Activated T-cell treated with anti-CD3 and anti-CD28 coated beads, Interleukin-2, amount 50 U/mL, for 72 hours (primary cell): ENCODE data around the gene ZNF23. TPM values are rescaled to one million over a fixed set of nuclear protein-coding genes. Genes with fewer than 3 reads are reported as not detected.

Experiments used
- ATAC-seq, 2 donors: fragments of 150-1000 bp; cut with Tn5 transposase; replicated peaks in 1 of 2; 2 replicates each; pipeline ENCODE4 v1.10.0; 2021; ENCODE audit warnings: moderate library complexity in 2 of 2, mild to moderate bottlenecking in 1 of 2
- DNase-seq, 2 donors: peaks; one replicate each; pipeline ENCODE4 v3.0.0; 2021 to 2022; ENCODE audit warnings: mixed read lengths in 1 of 2
- H3K27ac Mint-ChIP-seq: one replicate; pipeline ENCODE4 v1.8.0; 2022; ENCODE audit warnings: mild to moderate bottlenecking, moderate library complexity, mixed read lengths
- H3K27me3 Mint-ChIP-seq: one replicate; pipeline ENCODE4 v1.8.0; 2022; ENCODE audit warnings: low read depth, mixed read lengths
- H3K36me3 Mint-ChIP-seq, 2 donors: one replicate each; pipeline ENCODE4 v1.8.0; 2022; ENCODE audit warnings: mixed read lengths in 2 of 2, mild to moderate bottlenecking in 1 of 2; ENCODE audit not compliant: insufficient read depth in 2 of 2
- H3K4me1 Mint-ChIP-seq: one replicate; pipeline ENCODE4 v1.8.0; 2022; ENCODE audit warnings: low read depth, mixed read lengths
- H3K4me3 Mint-ChIP-seq, 2 donors: one replicate each; pipeline ENCODE4 v1.8.0; 2022; ENCODE audit warnings: mild to moderate bottlenecking in 2 of 2, mixed read lengths in 2 of 2, moderate library complexity in 2 of 2
- H3K9me3 Mint-ChIP-seq, 2 donors: one replicate each; pipeline ENCODE4 v1.8.0; 2022; ENCODE audit warnings: mixed read lengths in 2 of 2
- total RNA-seq, 2 donors: library from RNA; stranded (reverse); gene quantifications; one replicate each; pipeline ENCODE4 v1.2.3, GENCODE V29; 2022

ZNF23 gene
- total RNA-seq, 2 donors from 2014 or later, result 9.7 to 11.9 TPM

DNA sequence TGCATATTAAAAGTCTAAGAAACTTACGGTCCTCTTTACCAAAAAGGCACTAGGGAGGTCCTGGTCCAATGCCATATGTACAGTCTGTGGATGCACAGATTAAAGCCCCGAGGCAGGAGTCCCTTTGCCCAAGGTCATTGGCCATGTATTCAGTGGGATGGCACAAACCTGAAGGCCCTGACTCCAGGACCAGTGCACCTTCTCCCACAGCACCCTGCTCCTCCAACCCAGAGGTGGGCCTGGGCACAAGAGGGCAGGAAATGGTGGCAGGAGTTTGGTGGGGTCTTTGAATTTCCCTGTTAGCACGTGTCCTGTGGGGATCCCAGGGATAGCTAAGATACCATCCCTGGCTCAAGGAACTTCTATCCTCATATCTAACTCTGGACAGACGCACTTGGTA is 48.7 kb downstream of the ZNF23 start:
- ATAC-seq, result no peak
- no peak for DNase-seq
- Mint-ChIP-seq H3K27me3 (peaks cover 41% of the 10 kb centered on the region), H3K36me3 (no peaks in the 10 kb centered on the region), H3K4me1 (peaks cover 10% of the 10 kb centered on the region), H3K4me3 (no peak overlapping the region), H3K27ac (no peak overlapping the region), H3K9me3 (no peaks in the 10 kb centered on the region)

DNA sequence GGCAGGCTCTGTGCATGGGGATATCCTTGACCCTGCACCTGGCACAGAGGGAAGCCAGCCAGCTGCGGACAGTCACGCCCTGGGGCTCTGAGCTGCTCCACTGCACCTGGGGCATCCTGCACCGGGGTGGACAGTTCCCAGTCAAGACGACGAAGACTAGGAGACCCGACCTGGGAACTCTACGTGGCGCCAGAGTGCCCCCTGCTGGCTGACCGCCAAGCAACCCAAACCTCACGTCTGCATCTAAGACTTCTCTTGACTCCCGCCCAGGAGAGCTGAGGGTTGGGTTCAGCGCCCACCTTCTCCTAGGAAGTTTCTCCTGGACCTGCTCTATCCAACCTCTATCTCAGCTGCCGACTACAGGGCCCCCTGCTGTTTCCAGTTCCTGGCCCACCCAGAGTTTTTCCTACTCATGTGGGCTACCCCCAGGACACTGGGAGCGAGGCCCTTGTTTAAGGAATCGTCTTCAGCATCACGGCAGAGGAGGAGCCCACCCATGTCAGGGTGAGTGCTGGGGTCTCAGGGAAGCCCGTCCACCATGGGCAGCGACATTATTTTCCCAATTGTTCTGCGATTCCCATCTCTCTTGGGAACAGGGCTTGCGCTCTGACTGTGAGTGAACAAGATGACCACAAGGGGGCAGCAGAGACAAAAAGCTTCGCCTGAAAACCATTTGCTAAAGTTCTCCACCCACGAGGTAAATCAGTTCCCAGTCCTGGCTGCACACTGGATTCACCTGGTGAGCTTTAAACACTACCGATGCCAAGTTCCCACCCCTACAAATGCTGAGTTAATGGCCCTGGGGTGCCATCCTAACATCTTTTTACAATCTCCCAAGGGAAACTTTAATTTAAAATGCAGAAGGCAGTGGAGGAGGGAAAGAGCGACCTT is 49.5 kb downstream of the ZNF23 start:
- Mint-ChIP-seq H3K4me3 (peak overlapping the region in 1 of 2 donors; percentile 24), H3K27ac (no peak overlapping the region), H3K27me3 (peaks cover 47% of the 10 kb centered on the region), H3K4me1 (peaks cover 10% of the 10 kb centered on the region), H3K9me3 (no peaks in the 10 kb centered on the region), H3K36me3 (no peaks in the 10 kb centered on the region)
- peak; percentile 71 to 79 for ATAC-seq
- peak; percentile 65 to 72 for DNase-seq

- H3K27ac Mint-ChIP-seq, result no peak overlapping the region
- no peaks in the 10 kb centered on the region for H3K9me3 Mint-ChIP-seq
- H3K27me3 Mint-ChIP-seq, result peaks cover 37% of the 10 kb centered on the region
- H3K36me3 Mint-ChIP-seq, result no peaks in the 10 kb centered on the region
- no peak for ATAC-seq
- H3K4me3 Mint-ChIP-seq, result no peak overlapping the region
- H3K4me1 Mint-ChIP-seq, result peaks cover 10% of the 10 kb centered on the region
- DNase-seq, result no peak
Observed at GRCh38 chr16:71410146-71410545, 51.9 kb downstream of the ZNF23 start.

- no peak for DNase-seq
- H3K27me3 Mint-ChIP-seq, result peaks cover 37% of the 10 kb centered on the region
- no peak overlapping the region for H3K27ac Mint-ChIP-seq
- H3K36me3 Mint-ChIP-seq, result no peaks in the 10 kb centered on the region
- H3K4me3 Mint-ChIP-seq, result no peak overlapping the region
- no peaks in the 10 kb centered on the region for H3K9me3 Mint-ChIP-seq
- peaks cover 10% of the 10 kb centered on the region for H3K4me1 Mint-ChIP-seq
- no peak for ATAC-seq
Observed at GRCh38 chr16:71409011-71409775, 52.9 kb downstream of the ZNF23 start.

DNA sequence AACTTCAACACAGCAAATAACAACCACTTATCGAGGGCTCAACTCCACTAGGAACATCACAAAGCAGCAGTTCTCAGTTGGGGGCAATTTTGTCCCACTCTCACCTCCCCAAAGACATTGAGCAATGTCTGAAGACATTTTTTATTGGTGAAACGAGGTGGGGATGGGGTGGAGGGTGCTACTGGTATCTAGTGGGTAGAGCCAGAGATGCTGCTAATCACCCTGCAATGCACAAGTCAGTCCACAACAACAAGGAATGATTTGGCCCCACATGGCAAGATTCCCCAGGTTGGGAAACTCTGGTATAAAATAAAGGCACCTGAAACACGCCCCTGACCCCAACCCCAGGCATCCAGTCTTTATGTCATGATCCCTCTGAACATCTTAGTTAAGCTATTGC is 53.5 kb downstream of the ZNF23 start:
- Mint-ChIP-seq H3K27ac (no peak overlapping the region), H3K9me3 (no peaks in the 10 kb centered on the region), H3K4me3 (no peak overlapping the region), H3K36me3 (no peaks in the 10 kb centered on the region), H3K4me1 (peaks cover 10% of the 10 kb centered on the region), H3K27me3 (peaks cover 37% of the 10 kb centered on the region)
- DNase-seq, result no peak
- ATAC-seq, result no peak

DNA sequence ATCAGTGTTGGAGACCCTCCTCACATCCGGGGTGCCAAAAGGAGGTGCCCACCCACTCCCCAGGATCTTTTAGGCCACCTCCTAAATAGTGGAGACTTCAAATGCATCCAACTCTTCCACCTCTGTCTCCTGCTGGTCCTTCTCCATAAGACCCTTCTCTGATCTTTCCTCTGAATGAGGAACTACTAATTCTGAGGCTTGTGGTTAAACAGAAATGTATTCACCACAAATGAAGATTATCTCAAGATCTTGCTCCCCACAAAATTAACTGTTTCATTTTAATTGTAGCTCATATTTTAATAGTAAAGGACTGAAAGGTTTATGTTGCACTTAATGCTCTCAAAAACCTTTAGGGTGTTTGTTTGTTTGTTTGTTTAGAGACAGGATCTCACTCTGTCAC is 54.3 kb downstream of the ZNF23 start:
- Mint-ChIP-seq H3K4me3 (no peak overlapping the region), H3K9me3 (no peaks in the 10 kb centered on the region), H3K27ac (no peak overlapping the region), H3K27me3 (peaks cover 37% of the 10 kb centered on the region), H3K36me3 (no peaks in the 10 kb centered on the region), H3K4me1 (peaks cover 7% of the 10 kb centered on the region)
- DNase-seq (no peak), ATAC-seq (no peak)

GRCh38 chr16:71406724-71407123 is 55.3 kb downstream of the ZNF23 start:
- DNase-seq (no peak), ATAC-seq (no peak)
- Mint-ChIP-seq H3K9me3 (no peaks in the 10 kb centered on the region), H3K4me1 (no peaks in the 10 kb centered on the region), H3K36me3 (no peaks in the 10 kb centered on the region), H3K4me3 (no peak overlapping the region), H3K27me3 (peaks cover 37% of the 10 kb centered on the region), H3K27ac (no peak overlapping the region)

GRCh38 chr16:71406316-71406715 is 55.7 kb downstream of the ZNF23 start:
- peaks cover 34% of the 10 kb centered on the region for H3K27me3 Mint-ChIP-seq
- no peaks in the 10 kb centered on the region for H3K9me3 Mint-ChIP-seq
- H3K4me1 Mint-ChIP-seq, result no peaks in the 10 kb centered on the region
- H3K27ac Mint-ChIP-seq, result no peak overlapping the region
- no peak for DNase-seq
- H3K36me3 Mint-ChIP-seq, result no peaks in the 10 kb centered on the region
- ATAC-seq, result no peak
- H3K4me3 Mint-ChIP-seq, result no peak overlapping the region

DNA sequence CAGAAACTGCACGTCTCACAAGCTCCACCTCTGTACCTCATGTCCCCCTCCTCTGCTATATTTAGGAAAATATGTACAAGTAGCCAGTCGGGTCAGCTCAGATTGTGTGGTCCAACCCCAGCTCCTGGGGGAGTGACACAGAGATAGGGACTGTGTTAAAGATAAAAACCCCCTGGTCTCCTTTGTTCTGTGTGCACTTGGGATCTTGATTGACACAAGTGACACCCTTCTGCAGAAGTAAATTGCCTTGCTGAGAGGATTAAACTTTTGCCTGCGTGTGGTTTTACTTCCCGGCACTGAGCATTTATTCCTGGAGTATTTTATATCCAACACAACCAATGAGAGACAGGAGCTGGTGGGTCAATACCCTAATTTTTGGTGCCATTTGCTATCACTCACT is 57.7 kb downstream of the ZNF23 start:
- peaks cover 23% of the 10 kb centered on the region for H3K27me3 Mint-ChIP-seq
- H3K4me1 Mint-ChIP-seq, result no peaks in the 10 kb centered on the region
- no peaks in the 10 kb centered on the region for H3K36me3 Mint-ChIP-seq
- H3K9me3 Mint-ChIP-seq, result no peaks in the 10 kb centered on the region
- H3K27ac Mint-ChIP-seq, result no peak overlapping the region
- ATAC-seq (no peak), DNase-seq (no peak)
- H3K4me3 Mint-ChIP-seq, result no peak overlapping the region

DNA sequence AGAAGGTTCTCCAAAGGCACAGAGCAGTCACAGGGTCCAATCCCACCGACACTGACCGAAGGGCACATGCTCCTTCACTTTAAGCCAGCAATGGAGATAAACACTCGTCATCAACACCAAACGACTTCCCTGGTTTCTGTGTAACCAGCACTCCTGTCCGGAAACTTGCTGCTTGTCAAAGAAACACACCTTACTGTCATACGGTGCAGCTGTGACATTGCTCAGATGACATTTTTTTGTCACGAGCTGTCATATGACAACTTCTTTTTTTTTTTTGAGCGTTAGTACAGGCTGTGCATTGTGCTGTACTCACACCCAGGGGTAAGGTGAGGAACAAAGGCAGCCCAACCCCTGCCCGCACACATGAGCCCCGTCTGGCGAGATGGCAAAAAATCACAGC is 59.4 kb downstream of the ZNF23 start:
- no peak overlapping the region for H3K4me3 Mint-ChIP-seq
- peaks cover 7% of the 10 kb centered on the region for H3K27me3 Mint-ChIP-seq
- no peak overlapping the region for H3K27ac Mint-ChIP-seq
- H3K4me1 Mint-ChIP-seq, result no peaks in the 10 kb centered on the region
- no peak for ATAC-seq
- H3K36me3 Mint-ChIP-seq, result no peaks in the 10 kb centered on the region
- H3K9me3 Mint-ChIP-seq, result no peaks in the 10 kb centered on the region
- no peak for DNase-seq

GRCh38 chr16:71402007-71402406 is 60.0 kb downstream of the ZNF23 start:
- no peaks in the 10 kb centered on the region for H3K36me3 Mint-ChIP-seq
- H3K4me3 Mint-ChIP-seq, result no peak overlapping the region
- no peaks in the 10 kb centered on the region for H3K9me3 Mint-ChIP-seq
- ATAC-seq (no peak), DNase-seq (no peak)
- H3K27ac Mint-ChIP-seq, result no peak overlapping the region
- H3K4me1 Mint-ChIP-seq, result no peaks in the 10 kb centered on the region
- H3K27me3 Mint-ChIP-seq, result peaks cover 7% of the 10 kb centered on the region

DNA sequence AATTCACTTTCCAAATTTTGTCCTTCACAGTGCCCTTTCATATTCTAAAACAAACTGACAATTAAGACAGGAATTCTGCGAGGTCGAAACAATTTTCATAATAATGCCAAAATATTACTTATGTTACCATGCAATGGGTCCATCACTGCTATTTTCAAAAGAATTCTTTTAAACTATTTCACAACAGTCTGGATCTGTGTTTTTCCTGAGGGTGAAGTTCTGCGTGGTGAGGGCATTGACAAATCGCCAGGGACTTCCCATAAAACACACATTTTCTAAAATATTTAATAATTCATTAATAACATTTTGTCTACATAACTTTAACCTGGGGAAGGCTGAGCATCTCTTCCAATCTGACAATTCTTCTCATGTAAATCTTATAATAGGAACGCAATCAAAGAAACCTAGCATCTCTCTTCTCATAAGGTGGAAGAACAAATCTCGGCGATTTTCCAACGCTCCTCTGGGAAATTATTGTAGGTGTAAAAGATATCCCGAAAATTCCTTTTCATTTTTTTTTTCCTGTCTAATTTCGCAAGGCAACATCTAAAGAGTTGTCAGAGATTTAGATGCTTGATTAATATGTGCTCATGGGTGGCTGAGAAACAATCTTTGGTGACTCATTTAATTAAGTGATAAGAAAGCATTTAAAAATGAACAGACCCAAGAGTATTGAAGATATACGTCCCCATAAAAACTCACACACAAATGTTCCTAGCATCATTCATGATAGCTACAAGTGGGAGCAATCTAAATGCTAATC is 62.1 kb downstream of the ZNF23 start:
- ATAC-seq (no peak), DNase-seq (no peak)
- Mint-ChIP-seq H3K36me3 (no peaks in the 10 kb centered on the region), H3K27ac (no peak overlapping the region), H3K27me3 (peaks cover 5% of the 10 kb centered on the region), H3K4me3 (no peak overlapping the region), H3K4me1 (no peaks in the 10 kb centered on the region), H3K9me3 (no peaks in the 10 kb centered on the region)
